ENCODE results near the gene SLC2A13. TPM values are rescaled to one million over a fixed set of nuclear protein-coding genes. Genes with fewer than 3 reads are reported as not detected.
"Not testable (repeated sequence)": the region's sequence is repeated elsewhere in the genome, so short reads cannot be mapped to it uniquely, and the experiment has no call there.

The SLC2A13 gene
- total and polyA plus RNA-seq, 4 donors = 3.2 to 21.4 (median 7.4) TPM

GRCh38 chr12:39792938-39793337 lies 312.9 kb downstream of the SLC2A13 start:
- H3K9me3 ChIP-seq (ENCODE audit: control insufficient read depth in 4 of 4, insufficient read depth in 3 of 4, low read length in 3 of 4) = no peaks in the 10 kb centered on the region
- TF ChIP-seq, protein P1, sequence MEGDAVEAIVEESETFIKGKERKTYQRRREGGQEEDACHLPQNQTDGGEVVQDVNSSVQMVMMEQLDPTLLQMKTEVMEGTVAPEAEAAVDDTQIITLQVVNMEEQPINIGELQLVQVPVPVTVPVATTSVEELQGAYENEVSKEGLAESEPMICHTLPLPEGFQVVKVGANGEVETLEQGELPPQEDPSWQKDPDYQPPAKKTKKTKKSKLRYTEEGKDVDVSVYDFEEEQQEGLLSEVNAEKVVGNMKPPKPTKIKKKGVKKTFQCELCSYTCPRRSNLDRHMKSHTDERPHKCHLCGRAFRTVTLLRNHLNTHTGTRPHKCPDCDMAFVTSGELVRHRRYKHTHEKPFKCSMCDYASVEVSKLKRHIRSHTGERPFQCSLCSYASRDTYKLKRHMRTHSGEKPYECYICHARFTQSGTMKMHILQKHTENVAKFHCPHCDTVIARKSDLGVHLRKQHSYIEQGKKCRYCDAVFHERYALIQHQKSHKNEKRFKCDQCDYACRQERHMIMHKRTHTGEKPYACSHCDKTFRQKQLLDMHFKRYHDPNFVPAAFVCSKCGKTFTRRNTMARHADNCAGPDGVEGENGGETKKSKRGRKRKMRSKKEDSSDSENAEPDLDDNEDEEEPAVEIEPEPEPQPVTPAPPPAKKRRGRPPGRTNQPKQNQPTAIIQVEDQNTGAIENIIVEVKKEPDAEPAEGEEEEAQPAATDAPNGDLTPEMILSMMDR (IDR thresholded peaks at IDR 0.05; ENCODE audit: control extremely low read depth, extremely low read depth) = no peak
- DNase-seq (no peak), ATAC-seq (ENCODE audit: insufficient read depth, low FRiP score) (no peak)
- H3K36me3 ChIP-seq (ENCODE audit: control insufficient read depth in 4 of 4, insufficient read depth in 4 of 4, low read length in 4 of 4) = no peaks in the 10 kb centered on the region
- no peak overlapping the region for H3K4me3 ChIP-seq
- H3K27me3 ChIP-seq (ENCODE audit: control insufficient read depth in 3 of 3, insufficient read depth in 3 of 3, low read length in 2 of 3) = no peaks in the 10 kb centered on the region
- no peak overlapping the region for H3K27ac ChIP-seq (ENCODE audit: low read depth in 1 of 2, low read length in 1 of 2)
- no peaks in the 10 kb centered on the region for H3K4me1 ChIP-seq (ENCODE audit: control insufficient read depth in 5 of 5, insufficient read depth in 5 of 5, low read length in 5 of 5)
- WGBS, 2 donors = 90 to 91% methylated on average over 1 of the region's 1 CpG
- no peak overlapping the region for H3K9ac ChIP-seq (ENCODE audit: insufficient read depth in 1 of 2, low read length in 2 of 2)

DNA sequence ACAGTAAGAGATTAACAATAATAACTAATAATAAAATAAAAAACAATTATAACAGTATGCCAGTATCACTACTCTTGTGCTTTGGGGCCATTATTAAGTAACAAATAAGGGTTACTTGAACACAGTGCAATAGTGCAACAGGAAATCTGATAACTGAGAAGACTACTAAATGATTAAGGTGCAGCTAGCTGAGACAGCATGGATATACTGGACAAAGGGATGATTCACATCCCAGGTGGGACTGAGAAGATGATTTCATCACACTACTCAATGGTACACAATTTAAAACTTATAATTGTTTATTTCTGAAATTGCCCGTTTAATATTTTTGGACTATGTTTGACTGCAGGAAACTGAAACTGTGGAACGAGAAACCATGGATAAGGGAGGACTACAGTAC lies 317.6 kb downstream of the SLC2A13 start:
- 89 to 97% methylated on average over 2 of the region's 2 CpGs for WGBS, 2 donors
- H3K27ac ChIP-seq (ENCODE audit: low read depth in 1 of 2, low read length in 1 of 2) = no peak overlapping the region
- H3K4me1 ChIP-seq (ENCODE audit: control insufficient read depth in 5 of 5, insufficient read depth in 5 of 5, low read length in 5 of 5) = no peaks in the 10 kb centered on the region
- H3K4me3 ChIP-seq = no peak overlapping the region
- H3K9me3 ChIP-seq (ENCODE audit: control insufficient read depth in 4 of 4, insufficient read depth in 3 of 4, low read length in 3 of 4) = no peaks in the 10 kb centered on the region
- ATAC-seq (ENCODE audit: insufficient read depth, low FRiP score) (no peak), DNase-seq (no peak)
- no peak overlapping the region for H3K9ac ChIP-seq (ENCODE audit: insufficient read depth in 1 of 2, low read length in 2 of 2)
- no peaks in the 10 kb centered on the region for H3K36me3 ChIP-seq (ENCODE audit: control insufficient read depth in 4 of 4, insufficient read depth in 4 of 4, low read length in 4 of 4)
- TF ChIP-seq, protein P1 (IDR thresholded peaks at IDR 0.05; ENCODE audit: control extremely low read depth, extremely low read depth) = no peak
- H3K27me3 ChIP-seq (ENCODE audit: control insufficient read depth in 3 of 3, insufficient read depth in 3 of 3, low read length in 2 of 3) = no peaks in the 10 kb centered on the region

- not testable (repeated sequence) for H3K9me3 ChIP-seq (ENCODE audit: control insufficient read depth in 4 of 4, insufficient read depth in 3 of 4, low read length in 3 of 4); H3K4me3 ChIP-seq; H3K4me1 ChIP-seq (ENCODE audit: control insufficient read depth in 5 of 5, insufficient read depth in 5 of 5, low read length in 5 of 5); DNase-seq; H3K27me3 ChIP-seq (ENCODE audit: control insufficient read depth in 3 of 3, insufficient read depth in 3 of 3, low read length in 2 of 3); H3K9ac ChIP-seq (ENCODE audit: insufficient read depth in 1 of 2, low read length in 2 of 2); ATAC-seq (ENCODE audit: insufficient read depth, low FRiP score); H3K27ac ChIP-seq (ENCODE audit: low read depth in 1 of 2, low read length in 1 of 2); H3K36me3 ChIP-seq (ENCODE audit: control insufficient read depth in 4 of 4, insufficient read depth in 4 of 4, low read length in 4 of 4)
- 83 to 94% methylated on average over 2 of the region's 2 CpGs for WGBS, 2 donors
These were observed 320.1 kb downstream of the SLC2A13 start for GRCh38 chr12:39785814-39786213.

DNA sequence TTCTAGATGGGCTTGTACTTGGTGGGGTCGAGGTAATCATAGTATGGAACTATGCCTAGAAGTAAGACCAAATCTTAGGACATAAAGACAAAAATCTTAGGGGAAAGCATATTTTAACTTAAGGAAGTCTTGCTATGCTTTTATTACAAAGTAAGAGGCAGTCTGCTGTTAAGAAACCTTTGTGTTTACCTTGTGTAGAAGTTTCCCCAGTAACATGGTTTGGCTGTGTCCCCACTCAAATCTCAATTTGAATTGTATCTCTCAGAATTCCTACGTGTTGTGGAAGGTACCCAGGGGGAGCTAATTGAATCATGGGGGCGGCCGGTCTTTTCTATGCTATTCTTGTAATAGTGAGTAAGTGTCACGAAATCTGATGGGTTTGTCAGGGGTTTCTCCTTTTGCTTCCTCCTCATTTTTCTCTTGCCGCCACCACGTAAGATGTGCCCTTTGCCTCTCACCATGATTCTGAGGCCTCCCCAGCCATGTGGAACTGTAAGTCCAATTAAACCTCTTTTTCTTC lies 323.8 kb downstream of the SLC2A13 start:
- TF ChIP-seq, protein P1 (IDR thresholded peaks at IDR 0.05; ENCODE audit: control extremely low read depth, extremely low read depth) = no peak
- peaks cover 0 to 11% (median 0%) of the 10 kb centered on the region in 5 donors for H3K4me1 ChIP-seq (ENCODE audit: control insufficient read depth in 5 of 5, insufficient read depth in 5 of 5, low read length in 5 of 5)
- no peaks in the 10 kb centered on the region for H3K9me3 ChIP-seq (ENCODE audit: control insufficient read depth in 4 of 4, insufficient read depth in 3 of 4, low read length in 3 of 4)
- no peak overlapping the region for H3K4me3 ChIP-seq
- no peaks in the 10 kb centered on the region for H3K36me3 ChIP-seq (ENCODE audit: control insufficient read depth in 4 of 4, insufficient read depth in 4 of 4, low read length in 4 of 4)
- no peak for ATAC-seq (ENCODE audit: insufficient read depth, low FRiP score)
- no peak for DNase-seq
- WGBS, 2 donors = 68 to 80% methylated on average over 7 of the region's 7 CpGs
- H3K27me3 ChIP-seq (ENCODE audit: control insufficient read depth in 3 of 3, insufficient read depth in 3 of 3, low read length in 2 of 3) = no peaks in the 10 kb centered on the region
- H3K9ac ChIP-seq (ENCODE audit: insufficient read depth in 1 of 2, low read length in 2 of 2) = no peak overlapping the region
- no peak overlapping the region for H3K27ac ChIP-seq (ENCODE audit: low read depth in 1 of 2, low read length in 1 of 2)

All from lung (tissue), 12 donors.